ENCODE measurements around the gene SREBF1.

The SREBF1 gene

DNA sequence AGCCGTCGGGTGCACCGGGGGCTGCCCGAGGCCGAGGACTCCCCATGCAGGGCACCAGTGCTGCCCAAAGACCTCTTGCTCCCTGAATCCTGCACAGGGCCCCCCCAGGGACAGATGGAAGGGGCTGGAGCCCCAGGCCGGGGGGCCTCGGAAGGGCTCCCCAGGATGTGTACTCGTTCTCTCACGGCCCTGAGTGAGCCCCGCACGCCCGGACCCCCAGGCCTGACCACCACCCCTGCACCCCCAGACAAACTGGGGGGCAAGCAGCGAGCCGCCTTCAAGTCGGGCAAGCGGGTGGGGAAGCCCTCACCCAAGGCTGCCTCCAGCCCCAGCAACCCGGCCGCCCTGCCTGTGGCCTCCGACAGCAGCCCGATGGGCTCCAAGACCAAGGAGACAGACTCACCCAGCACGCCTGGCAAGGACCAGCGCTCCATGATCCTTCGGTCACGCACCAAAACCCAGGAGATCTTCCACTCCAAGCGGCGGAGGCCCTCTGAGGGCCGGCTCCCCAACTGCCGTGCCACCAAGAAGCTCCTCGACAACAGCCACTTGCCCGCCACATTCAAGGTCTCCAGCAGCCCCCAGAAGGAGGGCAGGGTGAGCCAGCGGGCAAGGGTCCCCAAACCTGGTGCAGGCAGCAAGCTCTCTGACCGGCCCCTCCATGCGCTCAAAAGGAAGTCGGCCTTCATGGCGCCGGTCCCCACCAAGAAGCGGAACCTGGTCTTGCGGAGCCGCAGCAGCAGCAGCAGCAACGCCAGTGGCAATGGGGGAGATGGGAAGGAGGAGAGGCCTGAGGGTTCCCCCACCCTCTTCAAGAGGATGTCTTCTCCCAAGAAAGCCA is 40.6 kb downstream of the SREBF1 start:
- DNase-seq (ENCODE audit: low spot score): no peak

DNA sequence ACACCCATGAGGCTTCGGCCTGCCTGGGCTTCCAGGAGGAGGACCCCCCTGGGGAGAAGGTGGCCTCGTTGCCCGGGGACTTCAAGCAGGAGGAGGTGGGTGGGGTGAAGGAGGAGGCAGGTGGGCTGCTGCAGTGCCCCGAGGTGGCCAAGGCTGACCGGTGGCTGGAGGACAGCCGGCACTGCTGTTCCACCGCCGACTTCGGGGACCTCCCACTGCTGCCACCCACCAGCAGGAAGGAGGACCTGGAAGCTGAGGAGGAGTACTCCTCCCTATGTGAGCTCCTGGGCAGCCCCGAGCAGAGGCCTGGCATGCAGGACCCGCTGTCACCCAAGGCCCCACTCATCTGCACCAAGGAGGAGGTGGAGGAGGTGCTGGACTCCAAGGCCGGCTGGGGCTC is 41.5 kb downstream of the SREBF1 start:
- DNase-seq (ENCODE audit: low spot score): no peak

DNA sequence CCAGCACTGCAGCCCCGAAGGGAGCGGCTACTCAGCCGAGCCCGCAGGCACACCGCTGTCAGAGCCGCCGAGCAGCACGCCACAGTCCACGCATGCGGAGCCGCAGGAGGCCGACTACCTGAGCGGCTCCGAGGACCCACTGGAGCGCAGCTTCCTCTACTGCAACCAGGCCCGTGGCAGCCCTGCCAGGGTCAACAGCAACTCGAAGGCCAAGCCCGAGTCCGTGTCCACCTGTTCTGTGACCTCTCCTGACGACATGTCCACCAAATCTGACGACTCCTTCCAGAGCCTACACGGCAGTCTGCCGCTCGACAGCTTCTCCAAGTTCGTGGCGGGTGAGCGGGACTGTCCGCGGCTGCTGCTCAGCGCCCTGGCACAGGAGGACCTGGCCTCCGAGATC is 42.4 kb downstream of the SREBF1 start:
- DNase-seq (ENCODE audit: low spot score): no peak

DNA sequence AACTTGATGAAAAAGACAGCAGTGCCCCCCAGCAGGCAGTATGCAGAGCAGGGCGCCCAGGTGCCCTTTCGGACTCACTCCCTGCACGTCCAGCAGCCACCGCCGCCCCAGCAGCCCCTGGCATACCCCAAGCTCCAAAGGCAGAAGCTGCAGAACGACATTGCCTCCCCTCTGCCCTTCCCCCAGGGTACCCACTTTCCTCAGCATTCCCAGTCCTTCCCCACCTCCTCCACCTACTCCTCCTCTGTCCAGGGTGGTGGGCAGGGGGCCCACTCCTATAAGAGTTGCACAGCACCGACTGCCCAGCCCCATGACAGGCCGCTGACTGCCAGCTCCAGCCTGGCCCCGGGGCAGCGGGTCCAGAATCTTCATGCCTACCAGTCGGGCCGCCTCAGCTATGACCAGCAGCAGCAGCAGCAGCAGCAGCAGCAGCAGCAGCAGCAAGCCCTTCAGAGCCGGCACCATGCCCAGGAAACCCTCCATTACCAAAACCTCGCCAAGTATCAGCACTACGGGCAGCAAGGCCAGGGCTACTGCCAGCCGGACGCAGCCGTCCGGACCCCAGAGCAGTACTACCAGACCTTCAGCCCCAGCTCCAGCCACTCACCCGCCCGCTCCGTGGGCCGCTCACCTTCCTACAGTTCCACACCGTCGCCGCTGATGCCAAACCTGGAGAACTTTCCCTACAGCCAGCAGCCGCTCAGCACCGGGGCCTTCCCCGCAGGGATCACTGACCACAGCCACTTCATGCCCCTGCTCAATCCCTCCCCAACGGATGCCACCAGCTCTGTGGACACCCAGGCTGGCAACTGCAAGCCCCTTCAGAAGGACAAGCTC is 43.2 kb downstream of the SREBF1 start:
- no peak for DNase-seq (ENCODE audit: low spot score)

DNA sequence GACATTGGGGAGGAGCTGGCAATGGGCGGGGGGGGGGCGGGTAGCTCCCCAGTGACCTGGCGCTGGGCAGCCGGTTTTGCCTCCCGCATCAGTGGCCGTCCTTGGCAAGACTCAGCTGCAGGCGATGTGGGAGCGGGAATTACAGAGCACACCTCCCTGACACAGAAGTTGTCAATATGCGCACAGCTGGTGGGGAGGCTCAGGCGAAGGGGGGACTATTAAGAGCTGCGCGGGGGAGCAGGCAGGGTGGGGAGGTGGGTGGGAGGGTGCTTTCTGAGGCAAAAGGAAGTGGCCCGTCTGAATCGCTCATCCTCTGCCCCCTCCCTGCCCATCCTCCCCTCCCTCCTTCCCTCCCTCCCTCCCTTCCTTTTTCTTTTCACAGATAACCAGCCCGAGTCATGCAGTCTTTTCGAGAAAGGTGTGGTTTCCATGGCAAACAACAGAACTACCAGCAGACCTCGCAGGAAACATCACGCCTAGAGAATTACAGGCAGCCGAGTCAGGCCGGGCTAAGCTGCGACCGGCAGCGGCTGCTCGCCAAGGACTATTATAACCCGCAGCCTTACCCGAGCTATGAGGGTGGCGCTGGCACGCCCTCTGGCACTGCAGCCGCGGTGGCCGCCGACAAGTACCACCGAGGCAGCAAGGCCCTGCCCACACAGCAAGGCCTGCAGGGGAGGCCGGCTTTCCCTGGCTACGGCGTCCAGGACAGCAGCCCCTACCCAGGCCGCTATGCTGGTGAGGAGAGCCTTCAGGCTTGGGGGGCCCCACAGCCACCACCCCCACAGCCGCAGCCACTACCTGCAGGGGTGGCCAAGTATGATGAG is 44.0 kb downstream of the SREBF1 start:
- no peak for DNase-seq (ENCODE audit: low spot score)

DNA sequence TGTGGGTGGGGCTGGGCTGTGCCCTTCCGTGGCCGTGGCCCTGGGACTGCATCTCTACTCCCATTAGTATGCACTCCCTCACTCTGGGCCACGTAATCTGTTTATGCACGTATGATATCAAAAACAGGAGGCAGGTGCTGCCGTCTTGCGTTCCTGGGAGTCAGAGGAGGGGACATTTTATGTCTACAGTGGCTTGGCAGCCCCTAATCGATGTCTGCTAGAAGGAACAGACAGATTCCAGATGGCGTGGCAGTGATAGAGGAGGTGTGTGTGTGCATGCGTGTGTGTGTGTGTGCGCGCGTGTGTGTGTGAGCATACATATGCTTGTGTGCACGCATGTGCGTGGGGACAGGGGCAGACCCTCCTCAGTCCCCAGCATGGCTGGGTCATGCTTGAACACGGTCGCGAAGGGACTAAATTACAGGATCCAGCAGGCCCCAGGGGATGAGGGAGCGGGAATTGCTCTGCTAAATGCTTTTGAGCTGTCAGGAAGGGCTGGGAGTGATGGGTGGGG is 44.7 kb downstream of the SREBF1 start:
- no peak for DNase-seq (ENCODE audit: low spot score)

DNA sequence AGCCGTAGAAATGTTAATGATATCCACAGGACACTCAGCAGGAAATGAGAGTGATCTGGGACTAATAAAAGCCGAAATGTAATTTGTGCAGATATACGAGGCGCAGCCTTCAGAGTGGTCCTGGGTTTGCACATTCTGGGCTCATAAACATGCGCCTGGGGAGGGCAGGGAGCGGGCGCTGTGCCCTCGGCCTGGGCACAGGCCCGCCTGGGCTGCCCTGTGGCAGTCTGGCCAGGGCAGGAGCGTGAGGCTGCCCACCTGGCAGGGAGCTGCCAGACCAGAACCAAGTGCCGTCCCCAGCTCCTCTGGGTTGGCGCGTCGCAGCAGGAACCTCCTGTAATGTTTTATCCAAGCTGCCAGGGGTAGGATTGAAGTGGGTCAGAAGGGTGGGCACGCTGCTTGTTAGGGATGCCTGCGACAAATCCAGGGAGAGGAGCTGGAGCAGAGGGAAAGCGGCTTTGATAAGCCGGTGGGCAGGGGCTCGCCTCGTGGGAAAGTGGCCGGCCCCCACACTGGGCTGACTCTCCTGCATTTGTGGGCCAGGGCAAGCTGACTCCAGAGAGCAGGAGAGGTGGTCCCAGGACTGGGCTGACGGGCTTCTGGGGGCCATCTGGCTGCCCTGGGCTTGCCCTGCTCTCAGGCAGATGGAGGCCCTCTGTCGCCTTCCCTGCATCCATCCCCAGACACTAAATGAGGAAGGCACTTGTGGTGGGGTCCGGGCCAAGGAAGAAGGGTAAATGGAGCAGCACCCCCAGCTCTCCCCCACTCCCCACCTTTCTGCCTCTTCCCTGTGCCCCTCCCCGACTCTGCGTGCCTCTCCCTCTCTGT is 45.9 kb downstream of the SREBF1 start:
- no peak for DNase-seq (ENCODE audit: low spot score)

DNA sequence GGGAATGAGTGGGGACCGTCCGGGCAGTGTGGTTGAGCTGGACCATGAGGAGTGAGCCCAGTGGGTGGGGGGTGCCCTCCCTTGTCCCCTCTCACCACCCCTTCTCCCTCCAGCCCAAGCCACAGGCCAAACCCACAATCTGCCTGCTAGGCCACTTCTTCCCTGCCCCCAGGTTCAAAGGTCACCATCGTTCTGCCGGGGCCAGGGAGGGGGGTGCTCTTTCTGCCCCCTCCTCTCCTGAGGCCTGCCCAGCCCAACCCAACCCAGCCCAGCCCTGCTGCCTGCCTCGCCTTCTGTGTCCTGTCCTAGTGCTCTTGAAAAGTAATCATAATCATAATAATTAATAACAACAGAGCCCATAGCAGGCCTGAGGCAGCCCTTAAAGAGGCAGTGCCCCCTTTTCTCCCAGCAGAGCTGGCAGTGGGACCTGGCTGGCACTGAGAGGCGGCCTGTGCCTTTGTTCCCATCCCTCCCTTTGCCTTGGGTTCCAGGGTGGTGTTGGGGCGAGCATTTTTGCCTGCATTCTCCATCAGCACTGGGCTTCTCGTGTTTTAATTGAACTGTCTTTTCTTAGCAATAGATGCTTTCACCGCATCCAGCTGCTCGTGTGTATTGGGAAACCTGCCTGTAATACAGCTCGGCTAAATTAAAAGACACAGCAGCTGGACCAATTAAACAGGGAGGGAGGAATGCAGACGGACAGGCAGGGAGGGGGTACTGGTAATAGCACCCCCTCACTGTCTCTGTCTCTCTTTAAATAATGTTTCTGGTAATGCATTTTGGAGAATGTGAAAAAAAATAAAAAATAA is 46.8 kb downstream of the SREBF1 start:
- DNase-seq (ENCODE audit: low spot score): no peak

DNA sequence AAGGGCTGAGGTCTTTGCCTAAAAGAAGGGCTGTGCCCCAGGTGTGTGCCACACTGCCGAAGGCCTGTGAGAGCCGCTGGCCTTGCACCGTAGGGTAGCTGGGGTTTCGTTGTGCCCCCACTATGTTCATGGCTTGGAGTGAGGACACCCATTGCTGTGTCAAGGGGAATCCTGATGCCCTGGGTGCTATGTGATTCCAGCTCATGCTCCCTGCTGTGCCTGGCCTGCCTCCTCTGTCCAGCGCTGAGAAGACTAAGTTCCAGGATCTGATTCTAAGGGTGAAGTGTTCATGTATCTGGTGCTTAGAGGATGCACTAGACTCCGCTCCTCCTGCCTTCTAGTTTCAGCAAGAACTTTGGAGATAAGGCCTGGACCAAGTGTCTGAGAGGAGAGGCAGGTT is 47.4 kb downstream of the SREBF1 start:
- DNase-seq (ENCODE audit: low spot score): no peak

DNA sequence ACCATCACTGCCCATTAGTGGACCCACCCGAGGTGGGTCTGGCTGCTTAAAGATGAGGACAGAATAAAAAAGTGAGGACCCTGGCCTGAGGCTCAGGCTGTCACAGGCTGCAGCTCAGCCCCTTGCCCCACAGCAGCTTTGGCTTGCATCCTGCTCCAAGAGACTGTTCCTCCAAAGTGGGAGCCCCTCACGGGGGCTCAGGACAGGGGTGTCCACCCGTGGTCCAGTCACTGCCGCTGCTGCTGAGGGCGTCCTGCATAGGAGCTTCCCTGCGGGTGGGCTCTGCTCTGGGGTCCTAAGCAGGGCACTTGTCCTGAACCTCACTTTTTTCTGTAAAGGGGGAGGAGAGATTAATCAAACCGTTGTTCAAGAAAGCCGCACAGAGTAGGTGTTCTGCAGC is 47.8 kb downstream of the SREBF1 start:
- no peak for DNase-seq (ENCODE audit: low spot score)

DNA sequence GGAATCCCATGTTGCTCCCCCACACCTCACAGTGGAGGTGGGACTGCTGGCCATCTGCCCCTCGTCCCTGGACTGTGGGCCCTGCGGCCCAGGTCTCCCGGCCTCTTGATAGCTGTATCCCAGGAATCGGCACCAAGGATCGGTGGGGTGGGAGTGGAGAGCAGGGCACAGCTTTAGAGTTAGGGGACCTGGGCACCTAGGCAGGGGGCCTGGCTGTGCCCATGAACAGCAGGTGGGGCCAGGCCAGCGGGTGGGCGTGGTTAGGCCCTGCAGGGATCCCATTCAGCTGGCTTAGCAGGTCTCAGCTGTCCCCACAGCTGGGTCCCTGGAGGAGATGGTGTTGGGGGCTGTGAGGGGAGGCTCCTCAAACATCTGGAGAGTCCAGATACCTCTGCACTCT is 49.2 kb downstream of the SREBF1 start:
- no peak for DNase-seq (ENCODE audit: low spot score)

DNA sequence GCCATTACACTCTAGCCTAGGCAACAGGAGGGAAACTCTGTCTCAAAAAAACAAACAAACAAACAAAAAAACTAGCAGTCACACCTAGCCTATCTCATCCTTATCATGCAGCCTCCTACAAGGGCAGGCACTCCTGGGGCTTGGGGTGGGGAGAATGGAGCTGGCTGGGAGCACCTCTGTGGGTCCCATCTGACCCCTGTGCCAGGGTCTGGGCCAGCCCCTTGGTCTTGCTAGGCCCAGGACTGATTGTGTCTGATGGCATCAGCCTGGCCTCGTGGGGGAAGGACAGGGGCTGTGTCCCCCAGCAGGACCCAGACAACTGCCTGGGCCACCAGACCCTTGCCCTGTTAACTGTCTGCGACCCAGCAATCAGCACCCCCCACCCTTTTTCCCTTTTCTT is 49.8 kb downstream of the SREBF1 start:
- no peak for DNase-seq (ENCODE audit: low spot score)

DNA sequence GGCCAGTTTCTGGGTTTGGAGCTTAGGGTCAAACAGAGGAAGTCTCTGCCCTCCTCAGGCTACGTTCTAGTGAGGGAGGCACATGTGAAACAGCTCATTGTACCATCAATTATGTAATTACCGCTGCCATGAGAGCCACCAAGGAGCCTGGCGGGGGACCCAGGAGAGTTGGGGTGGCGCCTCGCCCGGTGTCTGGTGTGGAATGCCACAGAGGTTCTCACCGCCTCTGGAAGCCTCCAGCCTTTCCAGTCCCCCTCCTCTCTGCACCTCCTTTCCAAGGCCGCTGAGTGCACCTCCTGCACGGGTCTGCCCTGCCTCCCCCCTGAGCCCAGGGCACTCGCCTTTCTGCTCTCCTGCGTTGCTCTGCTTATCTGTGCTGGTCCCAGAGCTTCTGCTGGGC is 51.4 kb downstream of the SREBF1 start:
- no peak for DNase-seq (ENCODE audit: low spot score)

DNA sequence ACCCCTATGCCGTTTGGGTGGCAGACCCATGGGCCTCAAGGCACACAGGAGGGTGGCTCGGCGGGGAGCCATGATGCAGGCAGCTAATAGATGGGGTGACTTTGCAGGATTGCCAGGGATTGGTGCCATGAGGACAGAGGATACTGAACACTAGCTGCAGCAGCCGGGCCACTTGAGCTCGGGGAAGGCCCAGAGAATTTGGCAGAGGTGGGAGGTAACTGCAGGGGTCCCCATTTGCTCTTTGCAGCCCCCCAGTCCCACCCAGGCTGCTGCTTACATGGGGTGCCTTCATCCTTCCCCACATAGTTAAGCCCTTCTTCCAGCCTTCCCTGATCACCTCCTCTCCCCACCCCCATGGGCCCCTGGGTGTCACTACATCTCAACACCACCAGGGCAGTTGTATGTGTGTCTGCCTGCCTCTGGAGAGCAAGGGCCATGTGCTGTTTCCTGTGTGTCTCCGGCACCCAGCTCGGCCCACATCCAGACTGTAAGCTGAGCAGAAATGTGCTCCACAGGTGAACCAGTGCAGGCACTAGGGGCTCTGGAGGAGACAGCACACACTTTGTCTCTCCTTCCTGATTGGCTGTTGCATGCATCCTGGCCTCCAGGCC is 52.0 kb downstream of the SREBF1 start:
- DNase-seq (ENCODE audit: low spot score): no peak

DNA sequence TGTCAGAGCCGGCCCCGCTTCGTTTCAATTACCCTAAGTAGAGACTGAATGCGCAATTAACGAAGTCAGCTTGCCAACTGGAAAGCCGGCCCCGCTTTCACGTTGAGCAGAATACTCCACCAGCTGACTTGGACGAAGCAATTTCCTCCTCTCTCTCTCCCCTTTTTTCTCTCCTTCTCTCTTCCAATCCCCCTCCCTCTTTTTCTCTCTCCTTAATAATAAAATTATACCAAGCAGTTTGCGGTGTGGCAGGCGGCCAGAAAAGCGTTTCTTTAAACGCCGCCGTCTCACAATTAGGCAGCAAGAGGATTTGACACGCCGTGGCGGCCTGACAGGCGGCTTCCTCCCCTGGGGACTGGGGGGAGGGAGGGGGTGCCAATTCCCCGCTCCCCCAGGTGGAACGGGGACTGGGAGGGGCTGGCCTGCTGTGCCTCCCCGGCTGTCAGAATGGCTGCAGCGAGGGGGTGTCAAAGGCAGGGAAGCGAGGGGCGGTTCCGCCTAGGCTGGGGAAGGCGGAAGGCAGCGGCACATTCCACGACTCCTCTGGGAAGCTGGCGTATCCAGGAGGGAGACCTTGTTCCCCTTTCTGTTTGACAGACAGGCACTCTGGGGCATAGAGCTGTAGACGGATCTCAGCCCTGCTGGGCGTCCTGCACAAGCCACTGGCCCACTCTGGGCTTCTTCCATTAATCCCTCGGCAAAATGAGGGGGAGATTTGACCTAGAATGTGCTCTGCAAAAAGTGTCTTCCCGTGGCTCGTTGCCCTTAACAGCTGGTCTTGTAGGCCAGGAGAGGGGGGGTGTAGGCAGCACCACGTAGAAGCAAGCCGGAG is 52.7 kb downstream of the SREBF1 start:
- DNase-seq (ENCODE audit: low spot score): no peak

DNA sequence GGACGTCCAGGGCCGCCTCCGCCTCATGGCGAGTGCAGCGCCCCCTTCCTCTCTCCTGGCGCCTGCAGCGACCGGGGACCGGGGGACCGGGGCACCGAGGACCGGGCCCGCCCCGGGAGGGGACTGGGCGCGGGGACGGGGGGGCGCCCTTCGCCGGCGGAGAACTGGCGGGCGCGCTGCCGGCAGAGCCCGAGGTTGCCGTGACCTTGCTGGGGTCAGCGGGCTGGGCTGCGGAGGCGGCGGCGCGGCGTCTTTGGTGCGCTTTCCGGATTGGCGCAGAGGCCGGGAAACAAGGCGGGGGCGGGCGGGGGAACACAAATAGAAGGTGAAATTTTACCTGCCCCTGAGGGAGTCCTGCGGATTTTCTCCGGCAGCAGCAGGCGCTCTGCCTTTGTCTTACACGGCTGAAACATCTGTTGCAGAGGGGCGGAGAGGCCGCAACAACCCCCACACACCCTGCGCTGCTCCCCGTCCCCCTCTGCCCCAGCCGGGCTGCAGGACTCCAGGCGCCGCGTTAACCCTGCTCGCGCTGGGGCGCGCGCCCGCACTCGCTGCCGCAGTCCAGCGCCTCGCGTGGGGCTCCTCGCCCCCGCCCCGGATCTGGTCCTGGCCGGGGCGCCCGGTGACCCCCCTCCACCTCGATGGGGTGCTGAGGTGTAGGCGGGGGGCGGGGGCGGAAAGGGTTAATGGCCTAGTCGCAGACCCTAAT is 53.5 kb downstream of the SREBF1 start:
- peak; percentile 57 for DNase-seq (ENCODE audit: low spot score)

DNA sequence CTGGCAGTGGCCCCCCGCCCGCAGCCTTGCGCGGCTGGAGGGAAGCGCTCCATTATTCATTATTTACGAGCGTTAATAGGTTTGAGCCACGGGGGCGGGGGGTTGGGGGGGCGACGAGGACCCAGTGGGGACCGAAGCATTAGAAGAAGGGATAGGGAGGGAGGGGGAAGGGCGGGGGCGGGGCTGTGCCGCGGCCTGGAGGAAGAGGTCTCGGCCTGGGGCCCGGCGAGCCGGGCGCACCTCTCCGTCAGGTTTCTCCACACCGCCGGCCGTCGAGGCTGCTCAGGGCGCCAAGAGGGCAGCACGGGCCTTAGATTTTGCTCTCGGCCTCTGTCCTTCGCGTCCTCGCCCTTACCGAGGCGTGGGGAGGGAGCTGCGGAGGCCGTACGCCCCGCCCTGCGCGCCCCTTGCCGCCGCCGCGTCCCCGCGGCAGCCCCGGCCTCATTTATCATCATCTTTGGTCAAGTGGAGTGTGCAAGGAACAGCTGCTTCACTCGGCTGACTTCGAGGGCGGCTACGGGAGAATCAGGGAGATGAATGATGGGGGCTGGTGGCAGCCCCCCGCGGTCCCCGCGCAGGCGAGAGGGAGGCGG is 54.2 kb downstream of the SREBF1 start:
- DNase-seq (ENCODE audit: low spot score): no peak
